HCT116 (cell line): ENCODE results near the gene ZNF566.

Experiments used
- CEBPB ChIP-seq: IDR thresholded peaks from 2 replicates; pipeline ENCODE4 v1.6.1; 2012; ENCODE audit warnings: low read depth
- CTCF ChIP-seq, 3 experiments: fragments of 200-600 bp in 1 of 3; sonication (generic) in 1 of 3; IDR thresholded peaks in 2 of 3; conservative IDR thresholded peaks in 1 of 3; 2 replicates each; pipeline ENCODE4 v1.5.1; 2012 to 2017; ENCODE audit warnings: low read depth in 2 of 3, low read length in 2 of 3, antibody characterized with exemption in 1 of 3, borderline replicate concordance in 1 of 3, control low read depth in 1 of 3, mild to moderate bottlenecking in 1 of 3, mixed read lengths in 1 of 3, mixed run types in 1 of 3, moderate library complexity in 1 of 3; ENCODE audit not compliant: insufficient read depth in 1 of 3
- EGR1 ChIP-seq: IDR thresholded peaks from 2 replicates; pipeline ENCODE4 v1.6.1; 2012; ENCODE audit warnings: low read depth
- POLR2A ChIP-seq: IDR thresholded peaks from 2 replicates; pipeline ENCODE4 v1.7.0; 2011; ENCODE audit warnings: borderline replicate concordance; ENCODE audit not compliant: insufficient read depth, insufficient read length; ENCODE audit errors: extremely low read depth

GRCh38 chr19:36488846-36489117 is 579 bp downstream of the ZNF566 start:
- TF ChIP-seq POLR2A (no peak), EGR1 (no peak), CTCF (IDR thresholded peaks at IDR 0.05 in 2 of 3, conservative IDR thresholded peaks at IDR 0.05 in 1 of 3; ENCODE audit: borderline replicate concordance in 1 of 3, insufficient read depth in 1 of 3, low read depth in 2 of 3, low read length in 2 of 3) (0 out of 6 replicates have a peak, but pooled peaks of 1 of the 3 experiments have one; percentile 11), CEBPB (no peak)
